Measurements from ENCODE around the gene INO80C. TPM values are rescaled to one million over a fixed set of nuclear protein-coding genes. Genes with fewer than 3 reads are reported as not detected.

The INO80C gene
- total RNA-seq, 1 experiment from 2014 or later: 42.3 TPM

DNA sequence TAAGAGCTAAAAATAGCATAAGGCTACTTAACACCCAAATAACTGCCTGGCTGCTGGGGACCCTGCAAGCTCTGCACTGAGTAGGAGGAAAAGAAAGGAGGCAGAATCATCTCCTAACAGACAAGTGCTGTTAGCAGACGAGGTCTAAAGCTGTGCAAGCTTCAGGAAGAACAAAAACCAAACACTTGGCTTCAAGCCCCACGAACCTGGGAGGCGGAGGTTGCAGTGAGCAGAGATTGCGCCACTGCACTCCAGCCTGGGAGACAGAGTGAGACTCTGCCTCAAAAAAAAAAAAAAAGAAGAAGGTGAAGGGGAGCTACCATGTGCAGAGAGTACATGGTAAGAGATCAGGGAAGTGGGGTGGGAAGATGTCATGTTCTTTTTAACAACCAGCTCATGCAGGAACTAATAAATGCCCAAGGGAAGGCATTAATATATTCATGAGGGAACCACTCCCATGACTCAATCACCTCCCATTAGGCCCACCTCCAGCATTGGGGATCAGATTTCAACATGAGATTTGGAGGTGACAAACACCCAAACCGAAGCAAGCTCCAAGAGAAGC, 28.8 kb upstream of the INO80C start:
- H3K9me3 Mint-ChIP-seq: peaks cover 26% of the 10 kb centered on the region
- ChIA-PET POLR2A (no interaction called here), CTCF (interaction anchor here (1.0 to 1.8 kb wide), 3 partner anchors 29 to 140 kb away, joined by 3 to 7 read pairs (median 3); no protein-coding TSS in a partner anchor)
- H3K36me3 Mint-ChIP-seq: peaks cover 10% of the 10 kb centered on the region; the same call in 1 of the 2 replicates
- no peaks in the 10 kb centered on the region; the same call in 1 of the 2 replicates for H3K27me3 Mint-ChIP-seq (ENCODE audit: low read depth)
- ATAC-seq (peak; percentile 61), DNase-seq (ENCODE audit: low spot score) (no peak)
- 0 out of 2 replicates have a peak overlapping the region, but pooled peaks have one; percentile 3 for H3K27ac Mint-ChIP-seq
- H3K4me3 Mint-ChIP-seq: no peak overlapping the region
- TF ChIP-seq, protein P1, sequence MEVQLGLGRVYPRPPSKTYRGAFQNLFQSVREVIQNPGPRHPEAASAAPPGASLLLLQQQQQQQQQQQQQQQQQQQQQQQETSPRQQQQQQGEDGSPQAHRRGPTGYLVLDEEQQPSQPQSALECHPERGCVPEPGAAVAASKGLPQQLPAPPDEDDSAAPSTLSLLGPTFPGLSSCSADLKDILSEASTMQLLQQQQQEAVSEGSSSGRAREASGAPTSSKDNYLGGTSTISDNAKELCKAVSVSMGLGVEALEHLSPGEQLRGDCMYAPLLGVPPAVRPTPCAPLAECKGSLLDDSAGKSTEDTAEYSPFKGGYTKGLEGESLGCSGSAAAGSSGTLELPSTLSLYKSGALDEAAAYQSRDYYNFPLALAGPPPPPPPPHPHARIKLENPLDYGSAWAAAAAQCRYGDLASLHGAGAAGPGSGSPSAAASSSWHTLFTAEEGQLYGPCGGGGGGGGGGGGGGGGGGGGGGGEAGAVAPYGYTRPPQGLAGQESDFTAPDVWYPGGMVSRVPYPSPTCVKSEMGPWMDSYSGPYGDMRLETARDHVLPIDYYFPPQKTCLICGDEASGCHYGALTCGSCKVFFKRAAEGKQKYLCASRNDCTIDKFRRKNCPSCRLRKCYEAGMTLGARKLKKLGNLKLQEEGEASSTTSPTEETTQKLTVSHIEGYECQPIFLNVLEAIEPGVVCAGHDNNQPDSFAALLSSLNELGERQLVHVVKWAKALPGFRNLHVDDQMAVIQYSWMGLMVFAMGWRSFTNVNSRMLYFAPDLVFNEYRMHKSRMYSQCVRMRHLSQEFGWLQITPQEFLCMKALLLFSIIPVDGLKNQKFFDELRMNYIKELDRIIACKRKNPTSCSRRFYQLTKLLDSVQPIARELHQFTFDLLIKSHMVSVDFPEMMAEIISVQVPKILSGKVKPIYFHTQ (CRISPR knock-in tag; IDR thresholded peaks at IDR 0.05): no peak
- TF ChIP-seq, protein P2, sequence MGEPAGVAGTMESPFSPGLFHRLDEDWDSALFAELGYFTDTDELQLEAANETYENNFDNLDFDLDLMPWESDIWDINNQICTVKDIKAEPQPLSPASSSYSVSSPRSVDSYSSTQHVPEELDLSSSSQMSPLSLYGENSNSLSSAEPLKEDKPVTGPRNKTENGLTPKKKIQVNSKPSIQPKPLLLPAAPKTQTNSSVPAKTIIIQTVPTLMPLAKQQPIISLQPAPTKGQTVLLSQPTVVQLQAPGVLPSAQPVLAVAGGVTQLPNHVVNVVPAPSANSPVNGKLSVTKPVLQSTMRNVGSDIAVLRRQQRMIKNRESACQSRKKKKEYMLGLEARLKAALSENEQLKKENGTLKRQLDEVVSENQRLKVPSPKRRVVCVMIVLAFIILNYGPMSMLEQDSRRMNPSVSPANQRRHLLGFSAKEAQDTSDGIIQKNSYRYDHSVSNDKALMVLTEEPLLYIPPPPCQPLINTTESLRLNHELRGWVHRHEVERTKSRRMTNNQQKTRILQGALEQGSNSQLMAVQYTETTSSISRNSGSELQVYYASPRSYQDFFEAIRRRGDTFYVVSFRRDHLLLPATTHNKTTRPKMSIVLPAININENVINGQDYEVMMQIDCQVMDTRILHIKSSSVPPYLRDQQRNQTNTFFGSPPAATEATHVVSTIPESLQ (CRISPR knock-in tag; IDR thresholded peaks at IDR 0.05): no peak
- TF ChIP-seq GABPB1 (CRISPR knock-in tag; IDR thresholded peaks at IDR 0.05): no peak
- no peak for TF ChIP-seq ZNF317 (CRISPR knock-in tag; IDR thresholded peaks at IDR 0.05; ENCODE audit: borderline replicate concordance, low read depth)
- TF ChIP-seq, protein P3, sequence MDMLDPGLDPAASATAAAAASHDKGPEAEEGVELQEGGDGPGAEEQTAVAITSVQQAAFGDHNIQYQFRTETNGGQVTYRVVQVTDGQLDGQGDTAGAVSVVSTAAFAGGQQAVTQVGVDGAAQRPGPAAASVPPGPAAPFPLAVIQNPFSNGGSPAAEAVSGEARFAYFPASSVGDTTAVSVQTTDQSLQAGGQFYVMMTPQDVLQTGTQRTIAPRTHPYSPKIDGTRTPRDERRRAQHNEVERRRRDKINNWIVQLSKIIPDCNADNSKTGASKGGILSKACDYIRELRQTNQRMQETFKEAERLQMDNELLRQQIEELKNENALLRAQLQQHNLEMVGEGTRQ (CRISPR knock-in tag; IDR thresholded peaks at IDR 0.05): no peak
- TF ChIP-seq, protein P4, sequence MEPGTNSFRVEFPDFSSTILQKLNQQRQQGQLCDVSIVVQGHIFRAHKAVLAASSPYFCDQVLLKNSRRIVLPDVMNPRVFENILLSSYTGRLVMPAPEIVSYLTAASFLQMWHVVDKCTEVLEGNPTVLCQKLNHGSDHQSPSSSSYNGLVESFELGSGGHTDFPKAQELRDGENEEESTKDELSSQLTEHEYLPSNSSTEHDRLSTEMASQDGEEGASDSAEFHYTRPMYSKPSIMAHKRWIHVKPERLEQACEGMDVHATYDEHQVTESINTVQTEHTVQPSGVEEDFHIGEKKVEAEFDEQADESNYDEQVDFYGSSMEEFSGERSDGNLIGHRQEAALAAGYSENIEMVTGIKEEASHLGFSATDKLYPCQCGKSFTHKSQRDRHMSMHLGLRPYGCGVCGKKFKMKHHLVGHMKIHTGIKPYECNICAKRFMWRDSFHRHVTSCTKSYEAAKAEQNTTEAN (CRISPR knock-in tag; IDR thresholded peaks at IDR 0.05): no peak
- TF ChIP-seq ZNF263 (CRISPR knock-in tag; IDR thresholded peaks at IDR 0.05; ENCODE audit: low read depth): no peak
- no peak for TF ChIP-seq RORB (CRISPR knock-in tag; IDR thresholded peaks at IDR 0.05)
- TF ChIP-seq, protein P5, sequence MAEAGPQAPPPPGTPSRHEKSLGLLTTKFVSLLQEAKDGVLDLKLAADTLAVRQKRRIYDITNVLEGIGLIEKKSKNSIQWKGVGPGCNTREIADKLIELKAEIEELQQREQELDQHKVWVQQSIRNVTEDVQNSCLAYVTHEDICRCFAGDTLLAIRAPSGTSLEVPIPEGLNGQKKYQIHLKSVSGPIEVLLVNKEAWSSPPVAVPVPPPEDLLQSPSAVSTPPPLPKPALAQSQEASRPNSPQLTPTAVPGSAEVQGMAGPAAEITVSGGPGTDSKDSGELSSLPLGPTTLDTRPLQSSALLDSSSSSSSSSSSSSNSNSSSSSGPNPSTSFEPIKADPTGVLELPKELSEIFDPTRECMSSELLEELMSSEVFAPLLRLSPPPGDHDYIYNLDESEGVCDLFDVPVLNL (CRISPR knock-in tag; IDR thresholded peaks at IDR 0.05; ENCODE audit: borderline replicate concordance, low read depth): no peak
- TF ChIP-seq, protein P6, sequence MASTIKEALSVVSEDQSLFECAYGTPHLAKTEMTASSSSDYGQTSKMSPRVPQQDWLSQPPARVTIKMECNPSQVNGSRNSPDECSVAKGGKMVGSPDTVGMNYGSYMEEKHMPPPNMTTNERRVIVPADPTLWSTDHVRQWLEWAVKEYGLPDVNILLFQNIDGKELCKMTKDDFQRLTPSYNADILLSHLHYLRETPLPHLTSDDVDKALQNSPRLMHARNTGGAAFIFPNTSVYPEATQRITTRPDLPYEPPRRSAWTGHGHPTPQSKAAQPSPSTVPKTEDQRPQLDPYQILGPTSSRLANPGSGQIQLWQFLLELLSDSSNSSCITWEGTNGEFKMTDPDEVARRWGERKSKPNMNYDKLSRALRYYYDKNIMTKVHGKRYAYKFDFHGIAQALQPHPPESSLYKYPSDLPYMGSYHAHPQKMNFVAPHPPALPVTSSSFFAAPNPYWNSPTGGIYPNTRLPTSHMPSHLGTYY (CRISPR knock-in tag; IDR thresholded peaks at IDR 0.05): no peak
- TF ChIP-seq, protein P7, sequence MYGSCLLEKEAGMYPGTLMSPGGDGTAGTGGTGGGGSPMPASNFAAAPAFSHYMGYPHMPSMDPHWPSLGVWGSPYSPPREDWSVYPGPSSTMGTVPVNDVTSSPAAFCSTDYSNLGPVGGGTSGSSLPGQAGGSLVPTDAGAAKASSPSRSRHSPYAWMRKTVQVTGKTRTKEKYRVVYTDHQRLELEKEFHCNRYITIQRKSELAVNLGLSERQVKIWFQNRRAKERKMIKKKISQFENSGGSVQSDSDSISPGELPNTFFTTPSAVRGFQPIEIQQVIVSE (CRISPR knock-in tag; IDR thresholded peaks at IDR 0.05; ENCODE audit: borderline replicate concordance): no peak
- no peak for TF ChIP-seq CBFB (CRISPR knock-in tag; IDR thresholded peaks at IDR 0.05; ENCODE audit: low read depth)
- TF ChIP-seq, protein P8, sequence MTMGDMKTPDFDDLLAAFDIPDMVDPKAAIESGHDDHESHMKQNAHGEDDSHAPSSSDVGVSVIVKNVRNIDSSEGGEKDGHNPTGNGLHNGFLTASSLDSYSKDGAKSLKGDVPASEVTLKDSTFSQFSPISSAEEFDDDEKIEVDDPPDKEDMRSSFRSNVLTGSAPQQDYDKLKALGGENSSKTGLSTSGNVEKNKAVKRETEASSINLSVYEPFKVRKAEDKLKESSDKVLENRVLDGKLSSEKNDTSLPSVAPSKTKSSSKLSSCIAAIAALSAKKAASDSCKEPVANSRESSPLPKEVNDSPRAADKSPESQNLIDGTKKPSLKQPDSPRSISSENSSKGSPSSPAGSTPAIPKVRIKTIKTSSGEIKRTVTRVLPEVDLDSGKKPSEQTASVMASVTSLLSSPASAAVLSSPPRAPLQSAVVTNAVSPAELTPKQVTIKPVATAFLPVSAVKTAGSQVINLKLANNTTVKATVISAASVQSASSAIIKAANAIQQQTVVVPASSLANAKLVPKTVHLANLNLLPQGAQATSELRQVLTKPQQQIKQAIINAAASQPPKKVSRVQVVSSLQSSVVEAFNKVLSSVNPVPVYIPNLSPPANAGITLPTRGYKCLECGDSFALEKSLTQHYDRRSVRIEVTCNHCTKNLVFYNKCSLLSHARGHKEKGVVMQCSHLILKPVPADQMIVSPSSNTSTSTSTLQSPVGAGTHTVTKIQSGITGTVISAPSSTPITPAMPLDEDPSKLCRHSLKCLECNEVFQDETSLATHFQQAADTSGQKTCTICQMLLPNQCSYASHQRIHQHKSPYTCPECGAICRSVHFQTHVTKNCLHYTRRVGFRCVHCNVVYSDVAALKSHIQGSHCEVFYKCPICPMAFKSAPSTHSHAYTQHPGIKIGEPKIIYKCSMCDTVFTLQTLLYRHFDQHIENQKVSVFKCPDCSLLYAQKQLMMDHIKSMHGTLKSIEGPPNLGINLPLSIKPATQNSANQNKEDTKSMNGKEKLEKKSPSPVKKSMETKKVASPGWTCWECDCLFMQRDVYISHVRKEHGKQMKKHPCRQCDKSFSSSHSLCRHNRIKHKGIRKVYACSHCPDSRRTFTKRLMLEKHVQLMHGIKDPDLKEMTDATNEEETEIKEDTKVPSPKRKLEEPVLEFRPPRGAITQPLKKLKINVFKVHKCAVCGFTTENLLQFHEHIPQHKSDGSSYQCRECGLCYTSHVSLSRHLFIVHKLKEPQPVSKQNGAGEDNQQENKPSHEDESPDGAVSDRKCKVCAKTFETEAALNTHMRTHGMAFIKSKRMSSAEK (CRISPR knock-in tag; IDR thresholded peaks at IDR 0.05; ENCODE audit: borderline replicate concordance): no peak
- TF ChIP-seq ESRRA (CRISPR knock-in tag; IDR thresholded peaks at IDR 0.05; ENCODE audit: borderline replicate concordance): no peak
- TF ChIP-seq FOXP1 (CRISPR knock-in tag; IDR thresholded peaks at IDR 0.05; ENCODE audit: borderline replicate concordance): no peak
- no peak for TF ChIP-seq GRHL2 (CRISPR knock-in tag; IDR thresholded peaks at IDR 0.05; ENCODE audit: insufficient replicate concordance, severe bottlenecking)
- peaks cover 37% of the 10 kb centered on the region for H3K4me1 Mint-ChIP-seq

All from WTC11 (cell line).